Measurements from ENCODE around the gene ARHGAP6.

Gene ARHGAP6

GRCh38 chrX:11172415-11172814, 493.3 kb downstream of the ARHGAP6 start:
- ChIA-PET CTCF (interaction anchor here (1.0 kb wide), 1 partner anchor 10 kb away, joined by 3 read pairs; no protein-coding TSS in a partner anchor), POLR2A (no interaction called here)
- TF ChIP-seq CTCF (IDR thresholded peaks at IDR 0.05; ENCODE audit: control extremely low read depth, extremely low read depth, low read depth, missing control alignments): no peak
- no peak for DNase-seq (ENCODE audit: extremely low spot score)

GRCh38 chrX:11171956-11172355, 493.8 kb downstream of the ARHGAP6 start:
- ChIA-PET CTCF (no interaction called here), POLR2A (no interaction called here)
- no peak for TF ChIP-seq CTCF (IDR thresholded peaks at IDR 0.05; ENCODE audit: control extremely low read depth, extremely low read depth, low read depth, missing control alignments)

DNA sequence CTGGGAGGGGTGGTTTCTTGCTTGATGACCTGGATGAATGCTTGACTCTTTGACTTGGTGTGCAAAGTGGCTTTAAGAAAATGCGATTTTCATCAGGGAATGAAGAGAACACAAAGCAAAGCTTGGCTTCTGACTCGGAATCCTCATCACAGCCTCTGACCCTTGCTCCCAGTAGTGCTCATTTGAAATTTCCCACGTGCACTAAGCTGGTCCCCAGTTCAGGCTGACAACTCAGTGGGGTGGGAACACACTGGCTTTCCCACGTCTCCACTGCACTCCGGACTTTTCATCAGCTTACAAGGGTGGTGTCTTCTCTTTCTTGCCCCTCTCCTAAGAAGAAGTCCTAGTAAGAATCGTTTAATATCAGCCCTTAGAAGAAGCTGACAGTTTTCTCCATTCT, 501.3 kb downstream of the ARHGAP6 start:
- TF ChIP-seq CTCF (IDR thresholded peaks at IDR 0.05; ENCODE audit: control extremely low read depth, extremely low read depth, low read depth, missing control alignments): no peak
- CTCF ChIA-PET: no interaction called here
- no peak for DNase-seq (ENCODE audit: extremely low spot score)
- POLR2A ChIA-PET: no interaction called here

More at GRCh38 chrX:11171956-11172355, 493.8 kb downstream of the ARHGAP6 start:
- DNase-seq (ENCODE audit: extremely low spot score): no peak

- ChIA-PET POLR2A (no interaction called here), CTCF (no interaction called here)
- no peak for DNase-seq (ENCODE audit: extremely low spot score)
- no peak for TF ChIP-seq CTCF (IDR thresholded peaks at IDR 0.05; ENCODE audit: control extremely low read depth, extremely low read depth, low read depth, missing control alignments)
Observed at GRCh38 chrX:11159149-11159548, 506.6 kb downstream of the ARHGAP6 start.

DNA sequence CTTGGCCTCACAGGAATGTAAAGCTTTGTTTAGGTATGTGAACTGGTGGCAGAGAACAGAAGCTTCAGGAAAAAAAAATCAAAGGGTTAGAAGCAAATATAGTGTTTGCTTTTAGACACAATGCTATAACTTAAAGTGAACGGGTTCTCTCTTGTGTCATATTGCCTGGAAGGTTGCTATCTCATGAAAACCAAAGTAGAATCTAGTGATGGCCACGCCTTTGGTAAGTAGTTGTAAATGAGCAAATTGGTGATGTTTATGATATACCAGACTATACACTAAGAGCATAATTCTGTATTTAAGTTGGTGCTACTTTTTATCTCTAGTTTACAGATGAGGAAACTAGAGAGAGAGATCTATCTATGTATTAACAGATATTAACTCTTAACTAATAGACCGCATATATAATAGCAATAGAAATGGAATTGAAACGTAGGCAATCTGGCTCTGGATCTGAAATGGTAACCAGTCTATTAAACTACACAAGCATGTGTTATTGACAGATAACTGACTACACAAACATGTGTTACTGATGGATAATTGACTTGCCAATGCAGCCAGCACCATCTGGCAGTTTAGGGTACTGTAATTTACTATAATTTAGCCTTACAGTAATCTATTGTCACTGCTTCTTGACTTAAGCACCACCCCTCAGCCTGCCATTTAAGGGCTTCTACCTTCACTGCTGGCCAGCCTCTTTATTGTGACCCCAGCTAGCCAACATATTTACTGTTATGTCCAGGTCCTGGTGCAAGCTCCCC, 513.7 kb downstream of the ARHGAP6 start:
- ChIA-PET POLR2A (interaction anchor here (0.6 kb wide), 1 partner anchor 699 kb away, joined by 5 read pairs; no protein-coding TSS in a partner anchor), CTCF (no interaction called here)
- TF ChIP-seq CTCF (IDR thresholded peaks at IDR 0.05; ENCODE audit: control extremely low read depth, extremely low read depth, low read depth, missing control alignments): no peak

DNA sequence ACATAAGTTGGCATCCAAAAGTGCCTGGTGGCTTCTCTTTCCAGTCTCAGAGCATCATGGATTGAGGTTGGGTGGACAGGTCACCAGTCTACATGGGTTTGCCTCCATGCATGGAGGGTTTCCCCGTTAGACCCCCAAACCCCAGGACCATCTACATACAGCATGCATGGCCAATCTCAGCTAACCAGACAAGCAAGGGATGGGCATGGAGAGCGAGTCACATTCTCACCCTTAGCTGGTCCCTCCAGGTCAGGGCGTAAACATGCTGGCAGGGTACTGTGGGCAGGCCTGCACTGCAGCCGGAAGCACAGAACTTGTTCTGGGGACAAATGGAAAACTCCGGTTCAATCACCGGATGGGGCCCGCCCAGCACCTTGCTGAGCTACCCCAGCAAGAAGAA, 517.3 kb downstream of the ARHGAP6 start:
- ChIA-PET CTCF (interaction anchor here (1.0 kb wide), 1 partner anchor 17 kb away, joined by 3 read pairs; no protein-coding TSS in a partner anchor), POLR2A (no interaction called here)
- no peak for TF ChIP-seq CTCF (IDR thresholded peaks at IDR 0.05; ENCODE audit: control extremely low read depth, extremely low read depth, low read depth, missing control alignments)
- DNase-seq (ENCODE audit: extremely low spot score): no peak

More for the DNA sequence above, 513.7 kb downstream of the ARHGAP6 start:
- DNase-seq (ENCODE audit: extremely low spot score): no peak

All from GM10248 (cell line).